Measurements from ENCODE around the gene MS4A7.
A peak's percentile ranks its signal among the peaks of the same experiment; 100 is the strongest.

The MS4A7 gene

GRCh38 chr11:60393016-60393415 lies 14.7 kb downstream of the MS4A7 start:
- Histone ChIP-seq H3K9me3 (ENCODE audit: insufficient read depth, low read length) (no peaks in the 10 kb centered on the region), H3K27ac (ENCODE audit: low read depth, low read length) (no peak overlapping the region), H4K20me1 (ENCODE audit: low read depth, low read length) (no peaks in the 10 kb centered on the region), H3K27me3 (ENCODE audit: low read length) (no peaks in the 10 kb centered on the region), H3K4me3 (ENCODE audit: insufficient read depth, low read length, poor library complexity, severe bottlenecking) (no peak overlapping the region), H3F3A (ENCODE audit: insufficient read depth) (no peaks in the 10 kb centered on the region), H3K9ac (ENCODE audit: low read length) (no peak overlapping the region), H3K36me3 (ENCODE audit: low read length) (peaks cover 7% of the 10 kb centered on the region), H3K4me2 (ENCODE audit: low read depth, low read length, poor library complexity, severe bottlenecking) (no peak overlapping the region), H2AFZ (ENCODE audit: low read depth, low read length, severe bottlenecking) (no peak overlapping the region), H3K79me2 (ENCODE audit: insufficient read depth, low read length) (no peaks in the 10 kb centered on the region), H3K9me2 (replicated peaks; ENCODE audit: insufficient read depth, low read length) (no peaks in the 10 kb centered on the region)
- TF ChIP-seq CTCF (IDR thresholded peaks at IDR 0.05; ENCODE audit: insufficient read depth, low read length, poor library complexity, severe bottlenecking) (no peak), EZH2phosphoT487 (conservative IDR thresholded peaks at IDR 0.05; ENCODE audit: low read length) (no peak)

GRCh38 chr11:60394666-60395380 lies 16.5 kb downstream of the MS4A7 start:
- H3K9me2 ChIP-seq (replicated peaks; ENCODE audit: insufficient read depth, low read length) = no peaks in the 10 kb centered on the region
- H3K9me3 ChIP-seq (ENCODE audit: insufficient read depth, low read length) = no peaks in the 10 kb centered on the region
- H2AFZ ChIP-seq (ENCODE audit: low read depth, low read length, severe bottlenecking) = no peak overlapping the region
- no peaks in the 10 kb centered on the region for H3K79me2 ChIP-seq (ENCODE audit: insufficient read depth, low read length)
- H3K9ac ChIP-seq (ENCODE audit: low read length) = no peak overlapping the region
- no peak overlapping the region for H3K27ac ChIP-seq (ENCODE audit: low read depth, low read length)
- H4K20me1 ChIP-seq (ENCODE audit: low read depth, low read length) = no peaks in the 10 kb centered on the region
- no peak for TF ChIP-seq EZH2phosphoT487 (conservative IDR thresholded peaks at IDR 0.05; ENCODE audit: low read length)
- TF ChIP-seq CTCF (IDR thresholded peaks at IDR 0.05; ENCODE audit: insufficient read depth, low read length, poor library complexity, severe bottlenecking) = no peak
- H3K27me3 ChIP-seq (ENCODE audit: low read length) = no peaks in the 10 kb centered on the region
- no peaks in the 10 kb centered on the region for H3F3A ChIP-seq (ENCODE audit: insufficient read depth)
- no peak overlapping the region for H3K4me2 ChIP-seq (ENCODE audit: low read depth, low read length, poor library complexity, severe bottlenecking)
- H3K36me3 ChIP-seq (ENCODE audit: low read length) = peaks cover 2% of the 10 kb centered on the region; the same call in 1 of the 2 replicates
- H3K4me3 ChIP-seq (ENCODE audit: insufficient read depth, low read length, poor library complexity, severe bottlenecking) = no peak overlapping the region

- H2AFZ ChIP-seq (ENCODE audit: low read depth, low read length, severe bottlenecking) = no peak within 1 kb of the TSS
- peak within 1 kb of the TSS; percentile 8 for H3K4me2 ChIP-seq (ENCODE audit: low read depth, low read length, poor library complexity, severe bottlenecking)
- H3K4me3 ChIP-seq (ENCODE audit: insufficient read depth, low read length, poor library complexity, severe bottlenecking) = no peak within 1 kb of the TSS
- no peak within 1 kb of the TSS for H3K27ac ChIP-seq (ENCODE audit: low read depth, low read length)
- TF ChIP-seq EZH2phosphoT487 (conservative IDR thresholded peaks at IDR 0.05; ENCODE audit: low read length) (no peak), CTCF (IDR thresholded peaks at IDR 0.05; ENCODE audit: insufficient read depth, low read length, poor library complexity, severe bottlenecking) (no peak)
- H4K20me1 ChIP-seq (ENCODE audit: low read depth, low read length) = no peaks in the 10 kb centered on the region
- H3K9me2 ChIP-seq (replicated peaks; ENCODE audit: insufficient read depth, low read length) = no peaks in the 10 kb centered on the region
- no peak within 1 kb of the TSS; the same call in 1 of the 2 replicates for H3K9ac ChIP-seq (ENCODE audit: low read length)
- H3K79me2 ChIP-seq (ENCODE audit: insufficient read depth, low read length) = no peaks in the 10 kb centered on the region
- no peaks in the 10 kb centered on the region for H3K9me3 ChIP-seq (ENCODE audit: insufficient read depth, low read length)
- no peaks in the 10 kb centered on the region for H3K27me3 ChIP-seq (ENCODE audit: low read length)
- H3F3A ChIP-seq (ENCODE audit: insufficient read depth) = no peaks in the 10 kb centered on the region
- H3K36me3 ChIP-seq (ENCODE audit: low read length) = no peaks in the 10 kb centered on the region; the same call in 1 of the 2 replicates
Observed at GRCh38 chr11:60396382-60396781, 18.1 kb downstream of the MS4A7 start, which contains the start of gene MS4A14. TSS of gene MS4A14 (plus strand) at chr11:60396459. CDS start at chr11:60396579, 120 bp downstream.

Measured in SU-DHL-6 (cell line).